Breast epithelium (tissue), 3 donors: ENCODE results near the gene ZBTB48.
A peak's percentile ranks its signal among the peaks of the same experiment; 100 is the strongest.

Source experiments
- POLR2AphosphoS5 ChIP-seq, 3 donors: sonication (generic); formaldehyde crosslinking; IDR thresholded peaks; one replicate each; pipeline ENCODE4 v1.6.1; 2017; ENCODE audit warnings: antibody characterized with exemption in 3 of 3
- TF ChIP-seq, protein P1 (sequence below), 3 donors: fragments of 450-650 bp; IDR thresholded peaks; one replicate each; pipeline ENCODE4 v1.5.1; 2016 to 2017; ENCODE audit warnings: antibody characterized with exemption in 3 of 3, mild to moderate bottlenecking in 3 of 3, moderate library complexity in 3 of 3

DNA sequence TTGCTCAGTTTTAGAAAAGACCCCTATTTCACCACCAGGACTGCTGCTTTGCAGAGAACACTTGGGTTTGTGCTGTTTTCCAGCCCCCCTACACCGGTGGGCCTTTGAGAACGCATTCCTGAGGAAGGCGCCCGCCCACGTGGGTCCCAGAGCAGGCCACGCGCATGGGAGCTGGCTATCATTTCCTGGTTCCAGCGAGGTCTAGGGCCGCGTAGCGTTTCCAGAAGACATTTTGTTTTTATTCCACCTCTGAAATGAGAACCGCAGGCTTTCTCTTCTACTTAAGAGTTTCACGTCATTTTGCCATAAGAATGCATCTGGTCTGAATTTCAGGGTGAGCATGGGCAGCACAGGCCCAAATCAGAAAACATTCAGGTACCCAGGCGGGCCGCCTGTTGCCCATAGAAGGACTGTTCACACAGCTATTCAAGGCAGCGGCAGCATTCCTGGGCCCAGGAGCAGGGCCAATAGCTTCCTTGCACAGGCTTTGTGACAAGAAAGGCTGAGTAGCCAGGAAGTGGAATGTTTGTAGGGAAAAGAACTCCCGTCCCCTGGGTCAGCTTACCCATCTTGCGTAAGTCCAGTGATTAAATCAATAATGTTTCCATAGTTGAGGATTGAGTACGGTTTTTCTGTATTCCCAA, 24.2 kb downstream of the ZBTB48 start:
- peak; percentile 70 to 73 (median 71) for TF ChIP-seq POLR2AphosphoS5 (IDR thresholded peaks at IDR 0.05)
- TF ChIP-seq, protein P1, sequence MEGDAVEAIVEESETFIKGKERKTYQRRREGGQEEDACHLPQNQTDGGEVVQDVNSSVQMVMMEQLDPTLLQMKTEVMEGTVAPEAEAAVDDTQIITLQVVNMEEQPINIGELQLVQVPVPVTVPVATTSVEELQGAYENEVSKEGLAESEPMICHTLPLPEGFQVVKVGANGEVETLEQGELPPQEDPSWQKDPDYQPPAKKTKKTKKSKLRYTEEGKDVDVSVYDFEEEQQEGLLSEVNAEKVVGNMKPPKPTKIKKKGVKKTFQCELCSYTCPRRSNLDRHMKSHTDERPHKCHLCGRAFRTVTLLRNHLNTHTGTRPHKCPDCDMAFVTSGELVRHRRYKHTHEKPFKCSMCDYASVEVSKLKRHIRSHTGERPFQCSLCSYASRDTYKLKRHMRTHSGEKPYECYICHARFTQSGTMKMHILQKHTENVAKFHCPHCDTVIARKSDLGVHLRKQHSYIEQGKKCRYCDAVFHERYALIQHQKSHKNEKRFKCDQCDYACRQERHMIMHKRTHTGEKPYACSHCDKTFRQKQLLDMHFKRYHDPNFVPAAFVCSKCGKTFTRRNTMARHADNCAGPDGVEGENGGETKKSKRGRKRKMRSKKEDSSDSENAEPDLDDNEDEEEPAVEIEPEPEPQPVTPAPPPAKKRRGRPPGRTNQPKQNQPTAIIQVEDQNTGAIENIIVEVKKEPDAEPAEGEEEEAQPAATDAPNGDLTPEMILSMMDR (IDR thresholded peaks at IDR 0.05): peak; percentile 21 to 52 (median 22)
